GM12878 (cell line): ENCODE results near the gene NFKBIZ. TPM values are rescaled to one million over a fixed set of nuclear protein-coding genes. Genes with fewer than 3 reads are reported as not detected.

Source experiments
- ATAC-seq: fragments of 200-7000 bp; cut with Tn5 transposase; 3 replicates; pipeline ENCODE4 v1.9.1; 2020; ENCODE audit warnings: mild to moderate bottlenecking, moderate library complexity
- BruUV-seq: library from RNA; stranded (reverse); fragments of 400-500 nt; replicated peaks from 2 replicates; lab custom pipeline; 2021; lab: Mats Ljungman, UMichigan
- CTCF ChIA-PET: fragments of 300-600 bp; sonication (Branson Sonifier 250); formaldehyde crosslinking; extraction: SDS; loops from one replicate; lab custom pipeline; 2021; ENCODE audit warnings: inconsistent platforms; lab: Yijun Ruan, JAX
- POLR2A ChIA-PET: fragments of 350-600 bp; formaldehyde crosslinking; extraction: SDS; loops from one replicate; lab custom pipeline; 2021; ENCODE audit warnings: inconsistent platforms; lab: Charles Lee
- RAD21 ChIA-PET: fragments of 300-600 bp; sonication (Branson Sonifier 250); formaldehyde crosslinking; loops from one replicate; lab custom pipeline; 2023; ENCODE audit warnings: antibody characterized with exemption; ENCODE audit not compliant: unreplicated experiment; lab: Charles Lee
- SMC1A ChIA-PET: fragments of 300-600 bp; sonication (Branson Sonifier 250); formaldehyde crosslinking; loops from one replicate; lab custom pipeline; 2023; ENCODE audit not compliant: unreplicated experiment, uncharacterized antibody; lab: Charles Lee
- DNase-seq: peaks from one replicate; pipeline ENCODE4 v3.0.0-alpha.2; 2011; ENCODE audit warnings: low read depth, low spot score
- FAIRE-seq: peaks from 3 replicates; lab custom pipeline; 2011; peaks lifted over from hg19 to GRCh38; lab: Jason Lieb, UNC
- H2AFZ ChIP-seq: 2 replicates; pipeline ENCODE4 v1.6.0; 2011; ENCODE audit warnings: low read depth, low read length, control low read depth; ENCODE audit not compliant: control insufficient read depth
- H3K27ac ChIP-seq: 2 replicates; pipeline ENCODE4 v1.5.1; 2011; ENCODE audit warnings: control low read depth; ENCODE audit not compliant: control insufficient read depth, insufficient read depth
- H3K27me3 ChIP-seq, 2 experiments: replicated peaks in 1 of 2; 2 replicates each; pipeline versions ENCODE4 v1.6.0 to v1.6.1; 2011; ENCODE audit warnings: low read length in 1 of 2; ENCODE audit not compliant: control insufficient read depth in 2 of 2, insufficient read depth in 2 of 2
- H3K36me3 ChIP-seq, 2 experiments: 2 replicates each; pipeline ENCODE4 v1.5.1; 2011; ENCODE audit warnings: low read length in 1 of 2; ENCODE audit not compliant: control insufficient read depth in 2 of 2, insufficient read depth in 2 of 2
- H3K4me1 ChIP-seq: 2 replicates; pipeline ENCODE4 v1.6.1; 2011; ENCODE audit warnings: mild to moderate bottlenecking, low read length, moderate library complexity, mixed read lengths; ENCODE audit not compliant: control insufficient read depth, insufficient read depth
- H3K4me2 ChIP-seq: 2 replicates; pipeline ENCODE4 v1.6.0; 2011; ENCODE audit warnings: control low read depth; ENCODE audit not compliant: control insufficient read depth, insufficient read depth
- H3K4me3 ChIP-seq: fragments of 200-600 bp; sonication (generic); 2 replicates; pipeline ENCODE4 v1.5.1; 2016
- H3K79me2 ChIP-seq: 2 replicates; pipeline ENCODE4 v1.6.0; 2011; ENCODE audit warnings: low read length; ENCODE audit not compliant: control insufficient read depth, insufficient read depth
- H3K9ac ChIP-seq: 2 replicates; pipeline ENCODE4 v1.8.0; 2011; ENCODE audit warnings: low read length, control low read depth, mixed read lengths; ENCODE audit not compliant: control insufficient read depth, insufficient read depth
- H3K9me3 ChIP-seq: replicated peaks from 3 replicates; pipeline ENCODE4 v1.5.1; 2011; ENCODE audit warnings: mild to moderate bottlenecking, low read length; ENCODE audit not compliant: control insufficient read depth, insufficient read depth
- H4K20me1 ChIP-seq: 2 replicates; pipeline ENCODE4 v1.6.0; 2011; ENCODE audit not compliant: control insufficient read depth, insufficient read depth
- ASH2L ChIP-seq: fragments of 300-600, 200-600 bp; sonication (generic); IDR thresholded peaks from 2 replicates; pipeline ENCODE4 v1.6.1; 2017; ENCODE audit warnings: low read depth, mild to moderate bottlenecking, borderline replicate concordance
- BCL3 ChIP-seq: IDR thresholded peaks from 2 replicates; pipeline ENCODE4 v1.6.1; 2011; ENCODE audit warnings: borderline replicate concordance, low read depth, mild to moderate bottlenecking, moderate library complexity, low read length; ENCODE audit not compliant: insufficient read depth, poor library complexity, severe bottlenecking
- BHLHE40 ChIP-seq, 2 experiments: fragments of 450-650 bp in 1 of 2; IDR thresholded peaks; 2 replicates each; pipeline ENCODE4 v1.6.1; 2011 to 2017; ENCODE audit warnings: low read depth in 2 of 2, borderline replicate concordance in 1 of 2, improper control_type of control experiment in 1 of 2, low read length in 1 of 2, mild to moderate bottlenecking in 1 of 2
- BRCA1 ChIP-seq: IDR thresholded peaks from 2 replicates; pipeline ENCODE4 v1.6.1; 2011; ENCODE audit warnings: low read depth, low read length, improper control_type of control experiment
- CHD2 ChIP-seq: IDR thresholded peaks from 2 replicates; pipeline ENCODE4 v1.6.1; 2011; ENCODE audit warnings: low read depth, low read length, improper control_type of control experiment, borderline replicate concordance
- CREM ChIP-seq: IDR thresholded peaks from 2 replicates; pipeline ENCODE4 v1.6.1; 2014; ENCODE audit warnings: antibody characterized with exemption, low read depth
- E2F8 ChIP-seq: fragments of 450-650 bp; IDR thresholded peaks from 2 replicates; pipeline ENCODE4 v1.6.1; 2018; ENCODE audit warnings: mild to moderate bottlenecking, low read depth, moderate library complexity; ENCODE audit not compliant: partially characterized antibody
- HDAC6 ChIP-seq: fragments of 200-600 bp; sonication (generic); IDR thresholded peaks from one replicate; pipeline ENCODE4 v1.8.0; 2017; ENCODE audit warnings: antibody characterized with exemption; ENCODE audit not compliant: unreplicated experiment
- IRF3 ChIP-seq: fragments of 450-650 bp; IDR thresholded peaks from 2 replicates; pipeline ENCODE4 v1.6.1; 2014; ENCODE audit warnings: mild to moderate bottlenecking
- MTA2 ChIP-seq: fragments of 450-650 bp; IDR thresholded peaks from 2 replicates; pipeline ENCODE4 v1.6.1; 2016; ENCODE audit warnings: low read depth, mild to moderate bottlenecking, moderate library complexity
- MTA3 ChIP-seq: IDR thresholded peaks from 2 replicates; pipeline ENCODE4 v1.6.1; 2012; ENCODE audit warnings: low read length, inconsistent platforms, borderline replicate concordance
- NR2C2 ChIP-seq: IDR thresholded peaks from 2 replicates; pipeline ENCODE4 v1.6.1; 2011; ENCODE audit warnings: borderline replicate concordance, low read depth; ENCODE audit not compliant: control insufficient read depth, insufficient read length
- PAX8 ChIP-seq: fragments of 450-650 bp; IDR thresholded peaks from 2 replicates; pipeline ENCODE4 v1.6.1; 2017; ENCODE audit warnings: mild to moderate bottlenecking, moderate library complexity
- STAT1 ChIP-seq: fragments of 450-650 bp; conservative IDR thresholded peaks from 2 replicates; pipeline ENCODE4 v1.6.1; 2014; ENCODE audit warnings: antibody characterized with exemption, mild to moderate bottlenecking
- STAT3 ChIP-seq: IDR thresholded peaks from 2 replicates; pipeline ENCODE4 v1.6.1; 2011; ENCODE audit warnings: low read depth, low read length, improper control_type of control experiment
- SUPT20H ChIP-seq: IDR thresholded peaks from 2 replicates; pipeline ENCODE4 v1.6.1; 2011; ENCODE audit warnings: low read depth, mild to moderate bottlenecking, low read length, moderate library complexity, borderline replicate concordance; ENCODE audit not compliant: control insufficient read depth
- ZNF217 ChIP-seq: fragments of 450-650 bp; IDR thresholded peaks from 2 replicates; pipeline ENCODE4 v1.6.1; 2017; ENCODE audit warnings: antibody characterized with exemption, mild to moderate bottlenecking
- ZSCAN29 ChIP-seq: fragments of 450-650 bp; IDR thresholded peaks from 2 replicates; pipeline ENCODE4 v1.6.1; 2017; ENCODE audit warnings: mild to moderate bottlenecking, moderate library complexity
- WGBS: methylation state at CpG from one replicate; pipeline ENCODE4 v1.1.6; 2016; ENCODE audit warnings: low lambda C conversion rate; ENCODE audit not compliant: insufficient replicate concordance, insufficient coverage; ENCODE audit errors: missing lambda C conversion rate; 5-methylcytosine and 5-hydroxymethylcytosine counted together
- in situ Hi-C: fragments of 300-500 bp; cut with MboI; formaldehyde crosslinking; loops from 9 replicates; pipeline ENCODE4 v1.14.3; 2018; ENCODE audit warnings: mixed read lengths
- intact Hi-C: fragments of 100-400 bp; cut with micrococcal nuclease; formaldehyde crosslinking; loops from one replicate; pipeline ENCODE4 v1.14.2; 2022; ENCODE audit not compliant: unreplicated experiment
- polyA plus RNA-seq, 11 experiments: library from polyadenylated mRNA; depleted of rRNA in 4 of 11; unstranded in 6 of 11; stranded (reverse) in 5 of 11; fragments of >200 nt; fragmentation: Nextera tagmentation in 4 of 11; fragmentation: Illumina TruSeq in 1 of 11; extraction: Ambion mirVana in 4 of 11; extraction: Trizol in 1 of 11; gene quantifications; 1 replicate in 1 of 11; 2 replicates in 10 of 11; pipeline versions ENCODE4 v1.2.1 to v1.2.3, GENCODE V29; 2011 to 2016; ENCODE audit warnings: inconsistent platforms in 2 of 11, missing spikeins in 2 of 11, low read depth in 1 of 11
- total RNA-seq, 4 experiments: library from RNA; depleted of rRNA in 3 of 4; stranded (reverse); fragments of >200 nt in 3 of 4; fragmentation: Illumina TruSeq in 1 of 4; extraction: Trizol in 1 of 4; gene quantifications; 2 replicates each; pipeline versions ENCODE4 v1.2.1 to v1.2.3, GENCODE V29; 2013 to 2021

The NFKBIZ gene
- total and polyA plus RNA-seq, 10 of the 15 experiments (the other 5 are each of a cell fraction or from before 2014, with no cell fraction given) = 6.3 to 53.8 (median 17.3) TPM

GRCh38 chr3:101803939-101804338, 45.4 kb upstream of the NFKBIZ start:
- Histone ChIP-seq H3K4me3 (no peak overlapping the region), H3K79me2 (no peaks in the 10 kb centered on the region), H3K27me3 (no peaks in the 10 kb centered on the region), H2AFZ (no peak overlapping the region), H3K9ac (no peak overlapping the region), H3K27ac (no peak overlapping the region), H3K4me1 (peaks cover 11% of the 10 kb centered on the region), H4K20me1 (no peaks in the 10 kb centered on the region), H3K9me3 (no peaks in the 10 kb centered on the region), H3K36me3 (no peaks in the 10 kb centered on the region; a peak in 2 of 4 replicates), H3K4me2 (no peak overlapping the region)
- WGBS = 94% methylated on average over 3 of the region's 3 CpGs
- RAD21 ChIA-PET = interaction anchor here (0.8 to 15.9 kb wide), 7 partner anchors 11 to 733 kb away, joined by 3 to 659 read pairs (median 4); no protein-coding TSS in a partner anchor
- SMC1A ChIA-PET = interaction anchor here (0.9 to 19.7 kb wide), 10 partner anchors 10 to 733 kb away, joined by 3 to 949 read pairs (median 7); partner anchors contain the start of genes CEP97 and RPL24
- CTCF ChIA-PET = interaction anchor here (0.8 to 15.9 kb wide), 13 partner anchors 8 to 868 kb away, joined by 3 to 1057 read pairs (median 8); no protein-coding TSS in a partner anchor
- no TSS peak for BruUV-seq
- in situ Hi-C loops = no loop called here
- no peak for FAIRE-seq
- POLR2A ChIA-PET = no interaction called here
- ATAC-seq = no peak
- intact Hi-C loops = loop anchor here (1.0 to 10.0 kb wide), 2 partner anchors 109 to 871 kb away; no protein-coding TSS in a partner anchor
- DNase-seq = no peak
- TF ChIP-seq ASH2L (no peak), CREM (no peak), STAT3 (no peak), BRCA1 (no peak), ZNF217 (no peak), SUPT20H (no peak), PAX8 (no peak), MTA2 (no peak), MTA3 (no peak), E2F8 (no peak), NR2C2 (no peak), IRF3 (no peak), BCL3 (no peak), STAT1 (no peak), ZSCAN29 (no peak), BHLHE40 (IDR thresholded peaks at IDR 0.05; ENCODE audit: borderline replicate concordance in 1 of 2, low read depth in 2 of 2, low read length in 1 of 2) (no peak), CHD2 (no peak), HDAC6 (no peak)
